Measurements from ENCODE around the gene PTGS2. TPM values are rescaled to one million over a fixed set of nuclear protein-coding genes. Genes with fewer than 3 reads are reported as not detected.

The PTGS2 gene
- total RNA-seq, 1 experiment from 2014 or later = 0.37 TPM

DNA sequence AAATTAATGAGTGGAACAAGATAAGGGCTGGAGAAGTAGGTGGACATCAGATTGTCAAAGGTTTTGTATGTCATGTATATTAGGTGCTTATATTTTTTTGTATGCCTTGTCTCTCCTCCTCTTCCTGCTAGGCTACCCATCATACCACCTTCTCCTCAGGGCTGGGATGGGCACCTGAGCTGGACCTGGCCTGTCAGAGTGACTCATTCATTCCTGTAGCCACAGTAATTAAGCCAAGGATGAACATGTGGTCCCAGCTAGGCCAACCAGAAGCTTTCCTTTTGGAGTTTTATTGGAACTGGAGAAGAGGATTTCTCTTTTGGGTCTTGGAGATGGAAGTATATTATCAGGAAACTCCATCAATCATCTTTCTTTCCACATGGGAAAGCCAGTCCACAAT, 21.2 kb downstream of the PTGS2 start:
- Histone ChIP-seq H3K9ac (ENCODE audit: extremely low read depth, insufficient read length, low read length) (peak overlapping the region; percentile 23), H2BK12ac (ENCODE audit: insufficient read length, low read depth, low read length) (no peak overlapping the region), H3K27me3 (ENCODE audit: insufficient read depth, low read length) (no peaks in the 10 kb centered on the region), H3K23me2 (ENCODE audit: insufficient read length, low read depth, low read length, poor library complexity, severe bottlenecking) (no peaks in the 10 kb centered on the region), H3K4me1 (ENCODE audit: insufficient read depth, low read length) (no peaks in the 10 kb centered on the region; the same call in 1 of the 2 replicates), H3K4me2 (ENCODE audit: insufficient read depth, insufficient read length, low read length) (no peak overlapping the region), H2BK15ac (ENCODE audit: low read depth, low read length) (no peak overlapping the region), H4K8ac (replicated peaks; ENCODE audit: insufficient read length, low read depth, low read length) (no peak overlapping the region), H4K91ac (ENCODE audit: insufficient read length, low read depth, low read length) (no peak overlapping the region), H4K20me1 (ENCODE audit: control insufficient read depth, insufficient read depth, insufficient read length) (no peaks in the 10 kb centered on the region), H3T11ph (ENCODE audit: low read length) (no peak overlapping the region), H2AFZ (ENCODE audit: low read length) (no peak overlapping the region), H2BK5ac (ENCODE audit: insufficient read length, low read length) (no peak overlapping the region), H2BK120ac (ENCODE audit: low read depth, low read length, poor library complexity, severe bottlenecking) (no peak overlapping the region), H4K5ac (ENCODE audit: insufficient read length, low read depth, low read length) (no peak overlapping the region), H3K23ac (ENCODE audit: insufficient read length, low read depth, low read length) (no peak overlapping the region), H2AK5ac (ENCODE audit: insufficient read length, low read length) (no peak overlapping the region), H3K4ac (ENCODE audit: low read depth, low read length) (no peak overlapping the region), H2BK20ac (ENCODE audit: low read depth, low read length, poor library complexity, severe bottlenecking) (no peak overlapping the region), H3K27ac (ENCODE audit: insufficient read length, low read depth, low read length) (no peak overlapping the region), H3K18ac (ENCODE audit: insufficient read length, low read depth, low read length) (no peak overlapping the region), H3K56ac (ENCODE audit: insufficient read length, low read depth, low read length) (no peak overlapping the region), H3K14ac (ENCODE audit: insufficient read depth, low read length) (no peak overlapping the region), H3K79me2 (ENCODE audit: insufficient read depth, low read length) (no peaks in the 10 kb centered on the region), H3K79me1 (ENCODE audit: insufficient read depth, low read depth, low read length, poor library complexity, severe bottlenecking) (no peaks in the 10 kb centered on the region), H3K9me3 (ENCODE audit: control insufficient read depth, low read depth, low read length) (no peaks in the 10 kb centered on the region)
- no peak for DNase-seq
- peaks cover 0 to 6% (median 3%) of the 10 kb centered on the region in 3 experiments; a peak in 5 of 7 replicates for H3K36me3 Mint-ChIP-seq (ENCODE audit: insufficient read depth in 1 of 3, low read depth in 3 of 3)
- peaks cover 11% of the 10 kb centered on the region in 2 experiments for H3K4me1 Mint-ChIP-seq
- no peak overlapping the region for H3K27ac Mint-ChIP-seq
- no peak overlapping the region for H3K4me3 Mint-ChIP-seq
- H3K27me3 Mint-ChIP-seq (ENCODE audit: low read depth) = no peaks in the 10 kb centered on the region; the same call in 1 of the 2 replicates
- peaks cover 4% of the 10 kb centered on the region in 2 experiments; a peak in 4 of 5 replicates for H3K9me3 Mint-ChIP-seq
- TF ChIP-seq, protein P1, sequence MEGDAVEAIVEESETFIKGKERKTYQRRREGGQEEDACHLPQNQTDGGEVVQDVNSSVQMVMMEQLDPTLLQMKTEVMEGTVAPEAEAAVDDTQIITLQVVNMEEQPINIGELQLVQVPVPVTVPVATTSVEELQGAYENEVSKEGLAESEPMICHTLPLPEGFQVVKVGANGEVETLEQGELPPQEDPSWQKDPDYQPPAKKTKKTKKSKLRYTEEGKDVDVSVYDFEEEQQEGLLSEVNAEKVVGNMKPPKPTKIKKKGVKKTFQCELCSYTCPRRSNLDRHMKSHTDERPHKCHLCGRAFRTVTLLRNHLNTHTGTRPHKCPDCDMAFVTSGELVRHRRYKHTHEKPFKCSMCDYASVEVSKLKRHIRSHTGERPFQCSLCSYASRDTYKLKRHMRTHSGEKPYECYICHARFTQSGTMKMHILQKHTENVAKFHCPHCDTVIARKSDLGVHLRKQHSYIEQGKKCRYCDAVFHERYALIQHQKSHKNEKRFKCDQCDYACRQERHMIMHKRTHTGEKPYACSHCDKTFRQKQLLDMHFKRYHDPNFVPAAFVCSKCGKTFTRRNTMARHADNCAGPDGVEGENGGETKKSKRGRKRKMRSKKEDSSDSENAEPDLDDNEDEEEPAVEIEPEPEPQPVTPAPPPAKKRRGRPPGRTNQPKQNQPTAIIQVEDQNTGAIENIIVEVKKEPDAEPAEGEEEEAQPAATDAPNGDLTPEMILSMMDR (conservative IDR thresholded peaks at IDR 0.05) = no peak
